ENCODE results near the gene TLCD4. TPM values are rescaled to one million over a fixed set of nuclear protein-coding genes. Genes with fewer than 3 reads are reported as not detected.
A peak's percentile ranks its signal among the peaks of the same experiment; 100 is the strongest.
"Not testable (repeated sequence)": the region's sequence is repeated elsewhere in the genome, so short reads cannot be mapped to it uniquely, and the experiment has no call there.

The TLCD4 gene, protein sequence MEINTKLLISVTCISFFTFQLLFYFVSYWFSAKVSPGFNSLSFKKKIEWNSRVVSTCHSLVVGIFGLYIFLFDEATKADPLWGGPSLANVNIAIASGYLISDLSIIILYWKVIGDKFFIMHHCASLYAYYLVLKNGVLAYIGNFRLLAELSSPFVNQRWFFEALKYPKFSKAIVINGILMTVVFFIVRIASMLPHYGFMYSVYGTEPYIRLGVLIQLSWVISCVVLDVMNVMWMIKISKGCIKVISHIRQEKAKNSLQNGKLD
- 0.09 and 0.34 TPM in 2 replicates for total RNA-seq

DNA sequence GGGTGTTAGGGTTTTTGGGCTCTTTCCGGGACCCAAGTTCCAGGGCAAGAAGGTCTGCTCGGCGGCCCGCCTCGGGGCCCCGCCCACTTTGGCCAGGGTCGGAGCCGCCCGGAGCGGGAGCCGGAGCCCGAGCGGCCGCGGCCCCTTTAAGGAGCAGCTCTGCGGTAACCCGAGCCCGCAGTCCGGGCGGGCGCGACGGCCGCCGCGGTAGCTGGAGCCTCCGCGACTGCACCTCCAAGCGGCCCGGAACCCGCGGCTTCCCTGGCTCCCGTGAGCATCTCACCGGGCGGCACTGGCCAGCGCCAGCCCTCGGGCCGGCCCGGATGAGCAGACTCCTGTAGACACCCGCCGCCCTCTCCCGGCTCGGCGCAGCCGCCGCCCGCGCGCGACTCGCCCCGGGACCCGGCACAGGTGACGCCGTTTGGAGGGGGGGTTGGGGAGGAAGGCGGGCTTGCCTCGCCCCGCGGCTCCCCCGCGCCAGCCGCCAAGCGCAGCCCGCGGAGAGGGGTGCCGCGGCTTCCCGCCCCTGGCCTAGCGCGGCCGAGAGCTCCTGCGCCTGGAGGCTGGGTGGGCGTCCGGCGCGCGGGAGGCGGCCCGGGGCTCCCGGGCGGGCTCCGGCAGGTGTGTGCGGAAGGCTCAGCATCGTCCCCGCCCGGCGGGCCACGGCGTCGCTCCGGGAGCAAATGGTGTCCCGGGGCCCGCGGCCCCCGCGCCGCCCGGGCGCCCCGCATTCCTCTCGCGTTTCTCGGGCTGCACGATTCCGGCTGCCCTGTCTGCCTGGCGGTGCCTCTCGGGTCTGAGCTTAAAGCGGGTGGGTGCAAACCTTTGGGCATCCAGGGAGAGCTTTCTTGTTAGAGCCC lies at the start of gene TLCD4:
TLCD4 (plus strand) TSS at position 149 of the 860 bp plus-strand sequence. CDS start 26,547 bp downstream, outside the sequence.
- DNase-seq, result peak; percentile 35

DNA sequence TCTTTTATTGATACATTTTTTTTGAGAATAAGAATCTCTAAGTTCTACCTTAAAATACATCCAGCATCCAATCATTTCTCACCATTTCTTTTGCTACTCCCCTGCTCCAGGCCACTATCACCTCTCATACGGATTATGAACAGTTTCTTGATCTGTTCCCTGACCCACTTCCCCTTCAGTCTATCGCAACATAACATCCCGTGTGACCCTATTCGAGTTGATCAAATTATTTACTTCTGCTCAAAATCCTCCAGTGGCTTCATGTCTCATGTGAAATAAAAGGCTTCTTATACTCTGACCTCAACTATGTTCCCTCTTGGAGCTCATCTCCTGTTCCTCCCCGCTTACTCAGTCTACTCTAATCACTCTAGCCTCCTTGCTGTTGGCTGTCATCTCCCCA lies 49.6 kb upstream of the TLCD4 start:
- DNase-seq, result no peak

DNA sequence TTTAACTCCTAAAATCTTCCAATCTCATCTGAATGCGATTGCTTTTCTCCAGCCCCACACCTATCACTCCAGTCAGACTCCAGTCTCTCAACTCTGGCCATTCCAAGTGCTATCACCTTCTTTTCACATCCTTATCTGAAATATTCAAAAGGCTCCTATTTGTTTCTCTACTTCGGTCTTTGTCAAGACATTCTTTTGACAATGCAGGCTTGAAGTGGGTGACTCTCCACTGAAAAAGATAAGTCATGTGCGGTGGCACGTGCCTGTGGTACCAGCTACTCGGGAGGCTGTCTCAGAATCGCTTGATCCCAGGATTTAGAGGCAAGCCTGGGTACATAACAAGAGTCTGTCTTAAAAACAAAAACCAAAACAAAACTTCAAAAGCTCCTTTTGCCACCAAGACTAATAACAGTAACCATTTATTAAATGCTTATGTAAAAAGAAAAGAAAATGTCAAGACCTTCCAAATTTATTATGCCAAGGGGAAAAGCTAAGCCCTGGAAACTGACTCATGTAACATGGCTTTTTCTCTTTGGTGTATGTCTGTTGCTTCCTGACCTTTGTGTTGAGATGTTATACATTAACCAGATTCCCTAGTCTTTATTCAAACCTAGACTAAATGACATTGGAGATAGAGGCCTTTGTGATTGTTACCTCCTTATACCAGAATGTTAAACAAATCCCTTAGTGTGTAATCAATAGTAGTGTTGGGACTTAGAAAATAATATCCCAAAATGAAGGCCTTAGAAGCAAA lies 48.0 kb upstream of the TLCD4 start:
- no peak for DNase-seq

DNA sequence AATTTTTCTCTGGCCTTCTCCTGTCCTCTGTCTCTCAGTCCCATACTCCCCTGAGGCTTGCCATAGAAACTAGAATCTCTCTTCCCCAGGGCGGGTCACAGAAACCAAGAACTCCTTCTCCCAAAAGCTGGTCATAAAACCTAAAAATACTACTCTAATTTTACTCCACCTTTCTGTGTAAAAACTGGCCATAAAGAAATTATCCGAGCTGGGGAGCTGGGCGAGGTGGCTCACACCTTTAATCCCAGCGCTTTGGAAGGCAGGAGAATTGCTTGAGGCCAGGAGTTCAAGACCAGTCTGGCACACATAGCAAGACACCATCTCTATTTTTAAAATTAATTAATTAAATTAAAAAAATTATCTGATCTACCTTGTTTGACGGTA lies 47.5 kb upstream of the TLCD4 start:
- DNase-seq, result no peak

DNA sequence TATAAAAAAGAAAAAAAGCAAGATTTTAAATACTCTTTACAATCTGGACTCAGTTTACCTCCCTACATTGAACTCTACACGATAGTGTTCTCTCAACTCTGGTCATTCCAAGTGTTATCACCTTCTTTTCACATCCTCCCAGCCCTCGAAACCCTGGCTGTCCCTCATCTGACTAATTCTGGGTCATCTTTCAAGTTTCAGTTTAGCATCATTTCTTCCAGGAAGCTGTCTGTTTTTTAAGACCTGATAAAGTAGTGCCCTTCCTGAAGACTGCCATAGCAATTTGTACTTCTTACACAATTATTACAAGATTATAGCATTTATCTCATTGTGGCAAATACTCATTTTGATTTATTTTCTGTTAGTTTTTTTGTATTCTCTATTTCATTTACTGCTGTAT lies 45.6 kb upstream of the TLCD4 start:
- DNase-seq, result no peak

DNA sequence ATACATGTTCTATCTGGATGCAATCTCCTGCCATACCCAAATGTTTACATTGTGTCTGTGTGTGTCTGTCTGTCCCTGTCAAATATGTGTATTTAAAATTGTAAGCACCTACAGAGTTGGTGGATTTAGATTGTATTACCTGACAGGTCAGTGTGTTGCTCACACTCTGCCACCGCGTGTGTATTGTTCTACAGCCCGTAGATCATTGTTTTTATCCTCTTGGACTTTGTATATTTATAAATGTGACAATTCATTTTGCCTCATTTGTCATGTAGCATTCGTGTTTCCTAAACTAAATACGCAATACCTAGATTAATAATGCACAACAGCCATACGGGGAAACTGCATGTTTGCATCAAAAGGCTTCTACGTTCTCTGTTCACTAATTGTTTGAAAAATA lies 45.0 kb upstream of the TLCD4 start:
- DNase-seq, result no peak

DNA sequence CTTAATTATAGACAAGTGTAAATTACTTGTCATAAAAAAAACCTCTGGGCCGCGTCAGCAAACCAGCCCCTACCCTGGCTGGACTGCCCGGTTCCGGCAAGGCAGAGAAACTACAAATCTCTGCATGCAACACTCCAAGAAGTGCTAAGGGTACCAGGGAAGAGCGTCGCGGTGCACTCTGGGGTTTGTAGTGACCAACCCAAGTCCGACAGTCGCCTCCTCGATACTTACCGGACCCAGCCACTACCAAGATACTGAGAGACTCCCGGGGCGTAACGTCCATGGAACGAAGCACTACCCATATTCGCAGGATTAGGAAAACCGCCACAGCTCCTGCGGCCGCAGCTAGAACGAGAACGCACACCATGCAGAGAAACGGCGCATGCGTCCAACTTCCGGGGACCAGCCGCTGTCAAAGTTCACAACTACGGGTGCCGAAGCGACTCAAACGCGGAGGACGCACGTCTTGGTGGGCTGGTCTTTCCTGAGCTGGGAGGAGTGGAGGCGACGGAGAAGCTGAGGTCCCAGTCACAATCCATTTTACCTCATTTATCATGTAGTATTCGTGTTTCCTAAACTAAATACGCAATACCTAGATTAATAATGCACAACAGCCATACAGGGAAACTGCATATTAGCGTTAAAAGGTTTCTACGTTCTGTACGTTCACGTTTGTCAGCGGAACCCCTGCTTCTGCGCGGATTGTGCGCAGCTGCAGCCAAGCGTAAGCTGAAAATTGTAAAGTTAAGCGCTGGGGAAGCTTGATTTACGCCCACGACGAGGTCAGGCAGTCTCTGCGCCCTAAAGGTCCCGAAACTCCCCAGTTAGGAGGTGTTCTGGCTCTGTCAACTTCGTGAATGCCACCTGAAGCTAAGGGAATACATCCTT lies 44.4 kb upstream of the TLCD4 start, which contains the start of gene ALG14:
ALG14 (minus strand) TSS at position 420 of the 888 bp plus-strand sequence; CDS start at position 367, 53 bp downstream.
- peak; percentile 98 for DNase-seq

DNA sequence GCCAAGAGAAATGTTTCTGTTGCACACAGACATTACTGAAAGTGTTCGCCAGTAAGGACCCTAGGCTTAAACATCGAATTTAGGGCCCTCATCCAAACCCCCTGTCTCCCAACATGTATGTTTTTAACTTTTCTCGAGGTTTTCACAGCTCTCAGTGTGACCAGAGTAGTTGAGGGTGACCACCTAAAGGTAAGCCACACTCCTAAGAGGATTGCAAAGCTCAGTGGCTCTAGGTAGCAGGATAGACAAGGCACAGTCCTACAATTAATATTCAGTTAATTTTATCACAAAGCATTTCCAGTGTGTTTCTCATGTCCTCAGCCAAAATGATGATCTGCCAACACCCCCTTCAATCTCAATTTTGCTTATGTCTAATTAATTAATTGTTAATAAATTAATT lies 43.7 kb upstream of the TLCD4 start:
- peak; percentile 14 for DNase-seq

DNA sequence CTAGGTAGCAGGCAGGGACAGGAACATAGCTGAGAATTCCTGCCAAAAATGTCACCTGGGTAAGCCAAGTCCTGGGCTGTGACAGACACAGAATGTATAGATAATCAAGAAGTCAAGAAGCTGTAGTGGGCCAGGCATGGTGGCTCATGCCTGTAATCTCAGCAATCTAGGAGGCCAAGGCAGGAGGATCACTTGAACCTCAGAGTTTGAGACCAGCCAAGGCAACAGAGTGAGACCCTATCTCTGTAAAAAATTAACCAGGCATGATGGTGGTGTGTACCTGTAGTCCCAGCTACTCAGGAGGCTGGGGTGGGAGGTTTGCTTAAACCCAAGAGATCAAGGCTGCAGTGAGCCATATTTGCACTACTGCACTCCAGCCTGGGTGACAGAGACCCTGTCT lies 41.1 kb upstream of the TLCD4 start:
- no peak for DNase-seq

DNA sequence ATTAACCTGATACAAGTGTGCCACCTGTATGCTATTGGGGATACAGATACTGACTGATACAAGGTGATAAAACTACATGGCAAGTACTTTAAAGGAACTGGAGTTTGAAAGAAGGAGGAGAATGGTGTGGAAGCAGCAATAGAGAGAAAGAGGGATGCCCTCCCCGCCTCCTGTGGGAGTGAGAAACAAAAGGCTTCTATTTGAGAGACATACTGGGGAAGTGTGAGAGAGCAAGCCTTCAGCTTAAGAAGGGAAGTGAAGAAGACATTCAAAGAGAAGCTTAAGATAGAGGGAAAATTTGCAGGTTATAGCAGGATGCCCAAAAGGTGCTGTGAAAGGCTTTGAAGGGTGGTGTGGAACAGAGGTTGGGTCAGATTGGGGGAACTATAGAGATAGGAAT lies 36.7 kb upstream of the TLCD4 start:
- no peak for DNase-seq

DNA sequence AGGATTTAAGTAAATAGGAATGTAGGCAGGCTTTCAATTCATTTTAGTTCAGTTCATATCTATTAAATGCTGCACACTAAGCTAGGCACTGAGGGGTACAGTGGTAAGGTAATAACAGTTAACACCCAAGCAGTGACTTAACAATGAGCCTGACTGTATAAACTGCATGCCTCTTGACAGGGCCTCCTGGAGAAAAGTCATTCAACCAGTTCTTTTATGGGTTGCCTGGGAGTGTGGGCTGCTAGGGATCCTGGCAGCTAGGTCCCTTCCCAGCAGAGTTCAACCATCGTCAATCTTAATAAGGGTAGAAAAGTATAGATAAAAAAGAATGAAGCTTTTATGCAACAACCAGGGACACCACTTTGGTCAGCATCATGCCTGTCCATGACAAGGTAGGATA lies 36.3 kb upstream of the TLCD4 start:
- DNase-seq, result no peak

DNA sequence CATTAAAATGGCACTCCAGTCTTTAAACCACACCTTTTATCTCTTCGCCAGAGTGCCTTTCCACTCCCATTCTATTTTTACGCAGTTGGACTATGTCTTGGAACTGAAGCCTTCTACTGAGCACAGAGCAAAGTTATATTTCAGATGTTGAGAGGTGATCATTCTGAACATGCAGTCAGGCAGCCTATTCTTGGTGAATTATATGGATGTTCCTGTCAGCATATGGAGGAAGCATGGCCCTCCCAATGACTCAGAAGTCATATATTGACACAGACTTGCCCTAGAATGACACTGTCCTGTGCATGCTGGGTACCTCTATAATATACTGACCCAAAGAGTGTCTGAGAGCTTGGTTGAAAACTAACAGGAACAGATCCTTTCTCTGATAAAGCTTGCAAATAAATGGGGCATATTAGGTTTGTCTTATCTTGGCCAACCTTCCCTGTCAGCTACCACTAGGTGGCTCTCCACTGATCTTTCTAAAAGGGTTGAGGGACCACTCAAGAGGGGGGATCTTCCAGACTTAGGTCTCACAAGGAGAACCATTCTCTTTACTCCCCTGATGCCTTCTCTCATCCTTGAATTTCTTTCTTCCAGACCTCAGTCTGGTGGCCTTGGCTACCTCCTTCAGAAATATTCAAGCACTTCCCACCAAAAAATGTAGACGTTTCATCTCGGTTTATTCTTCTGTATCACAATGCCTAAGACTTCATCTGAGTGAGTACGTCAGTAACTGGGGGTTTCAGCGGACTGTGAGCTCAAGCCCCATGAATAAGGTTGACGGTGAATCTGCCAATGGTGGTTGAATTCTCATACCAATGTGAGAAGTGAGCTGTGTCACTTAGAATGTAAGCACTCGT lies 32.6 kb upstream of the TLCD4 start:
- peak; percentile 63 for DNase-seq

DNA sequence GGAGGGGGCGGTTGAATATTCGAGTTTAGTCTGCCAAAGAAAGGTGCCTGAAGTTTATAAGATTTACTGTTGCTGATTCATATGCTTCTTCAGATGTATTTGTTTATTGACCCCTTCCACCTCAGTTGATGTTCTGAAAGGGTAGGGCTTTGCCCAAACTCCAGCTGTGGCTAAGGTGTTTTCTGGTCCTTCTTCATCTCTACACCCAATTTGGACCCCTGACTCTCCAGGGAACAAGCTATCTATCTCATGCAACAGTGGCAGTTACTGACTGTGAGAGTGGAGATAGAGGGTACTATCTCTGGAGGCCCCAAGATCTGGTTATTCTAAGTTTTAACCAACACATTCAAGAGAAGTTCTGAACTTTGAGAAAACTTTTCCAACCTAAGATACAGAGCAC lies 31.8 kb upstream of the TLCD4 start:
- DNase-seq, result no peak

DNA sequence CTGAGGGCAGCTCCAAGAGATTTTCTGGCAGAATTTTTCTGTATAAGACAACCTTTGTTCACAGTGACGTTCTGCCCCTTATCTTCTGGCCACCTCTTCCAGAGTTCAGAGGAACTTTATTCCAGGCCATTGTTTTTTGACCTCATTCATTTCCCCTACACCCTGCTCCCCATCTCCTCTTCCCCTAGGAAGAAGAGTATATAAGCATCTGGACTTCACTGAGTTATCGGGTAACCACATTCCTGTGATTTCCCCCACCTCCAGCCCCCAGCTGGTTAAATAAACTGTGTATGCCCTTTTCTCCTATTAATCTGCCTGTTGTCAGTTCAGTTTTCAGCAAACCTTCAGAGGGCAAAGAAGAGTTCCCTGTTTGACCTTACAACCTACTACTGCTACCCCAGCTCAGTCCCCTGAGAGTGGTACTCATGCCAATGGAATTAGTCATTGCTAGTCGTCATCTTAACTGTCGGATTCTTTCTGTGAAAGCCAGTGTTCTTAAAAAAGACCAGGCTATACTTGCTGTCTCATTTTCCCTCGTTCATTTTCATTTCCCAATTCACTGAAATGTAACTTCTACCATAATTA lies 30.1 kb upstream of the TLCD4 start:
- peak; percentile 91 for DNase-seq

DNA sequence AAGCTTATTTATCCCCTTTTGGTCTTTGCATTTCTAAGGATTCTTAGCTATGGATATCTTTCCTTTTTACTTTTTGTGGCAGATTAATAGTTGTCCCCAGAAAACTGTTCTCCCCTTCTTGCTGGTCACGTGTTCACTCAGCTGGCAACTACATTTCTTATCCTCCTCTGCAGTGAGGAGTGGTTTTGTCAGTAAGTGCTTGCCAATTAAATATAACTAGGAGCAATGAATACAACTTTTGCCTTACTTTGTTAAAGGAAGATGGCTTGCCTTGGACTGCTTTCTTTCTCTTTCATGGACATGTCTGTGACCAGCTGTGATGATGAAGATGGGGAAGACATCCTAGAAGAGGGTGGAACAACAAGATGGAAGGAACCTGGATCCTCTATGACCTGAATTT lies 28.9 kb upstream of the TLCD4 start:
- no peak for DNase-seq

DNA sequence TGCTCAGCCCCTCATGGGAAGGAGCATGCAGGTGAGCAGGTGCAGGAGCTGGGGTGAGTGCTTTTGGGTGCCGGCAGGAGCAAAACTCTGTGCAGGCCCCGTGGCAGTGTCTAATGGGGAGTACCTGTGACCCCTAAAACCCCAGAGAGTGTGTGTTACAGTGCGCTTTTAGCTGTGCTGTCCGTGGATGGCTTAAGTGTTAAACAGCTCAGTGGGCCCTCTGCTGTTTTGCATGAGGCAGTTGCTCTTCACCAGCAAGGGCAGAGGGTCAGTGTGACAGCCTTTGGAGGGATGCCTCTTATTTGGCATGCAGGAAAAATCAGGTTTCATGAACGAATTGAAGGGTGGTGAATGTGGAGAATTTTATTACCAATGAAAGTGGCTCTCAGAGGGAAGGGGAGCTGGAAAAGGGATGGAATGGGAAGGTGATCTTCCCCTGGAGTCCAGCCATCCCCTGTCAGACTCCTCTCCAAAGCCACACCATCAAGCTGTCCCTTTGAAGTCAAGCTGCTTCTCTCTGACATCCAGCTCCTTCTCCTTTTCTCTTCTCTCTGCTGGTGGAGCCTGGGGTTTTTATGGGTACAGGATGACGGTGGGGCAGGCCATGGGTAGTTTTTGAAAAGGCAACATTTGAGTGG lies 27.4 kb upstream of the TLCD4 start:
- no peak for DNase-seq

DNA sequence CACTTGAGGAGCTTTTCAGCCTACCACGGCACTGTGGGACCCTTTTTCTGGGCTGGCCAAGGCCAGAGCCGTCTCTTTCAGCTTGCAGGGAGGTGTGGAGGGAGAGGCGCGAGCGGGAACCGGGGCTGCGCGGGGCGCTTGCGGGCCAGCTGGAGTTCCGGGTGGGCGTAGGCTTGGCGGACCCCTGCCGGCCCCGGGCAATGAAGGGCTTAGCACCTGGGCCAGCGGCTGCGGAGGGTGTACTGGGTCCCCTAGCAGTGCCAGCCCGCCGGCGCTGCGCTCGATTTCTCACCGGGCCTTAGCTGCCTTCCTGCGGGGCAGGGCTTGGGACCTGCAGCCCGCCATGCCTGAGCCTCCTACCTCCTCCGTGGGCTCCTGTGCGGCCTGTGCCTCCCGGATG lies 25.9 kb upstream of the TLCD4 start:
- not testable (repeated sequence) for DNase-seq

DNA sequence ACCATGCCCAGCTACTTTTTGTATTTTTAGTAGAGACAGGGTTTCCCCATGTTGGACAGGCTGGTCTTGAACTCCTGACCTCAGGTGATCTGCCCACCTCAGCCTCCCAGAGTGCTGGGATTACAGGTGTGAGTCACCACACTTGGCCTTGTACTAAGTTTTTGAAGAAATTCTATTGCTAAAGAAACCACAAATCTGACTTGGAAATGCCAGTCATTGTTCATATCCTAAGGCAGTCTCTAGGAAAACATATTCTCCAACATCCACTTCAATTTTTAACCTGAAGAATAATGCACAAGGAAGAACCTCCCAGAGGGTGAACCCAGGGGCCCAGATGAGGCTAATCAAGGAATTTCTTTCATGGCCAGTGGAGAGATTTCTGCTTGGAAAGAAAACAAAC lies 24.3 kb upstream of the TLCD4 start:
- DNase-seq, result not testable (repeated sequence)

DNA sequence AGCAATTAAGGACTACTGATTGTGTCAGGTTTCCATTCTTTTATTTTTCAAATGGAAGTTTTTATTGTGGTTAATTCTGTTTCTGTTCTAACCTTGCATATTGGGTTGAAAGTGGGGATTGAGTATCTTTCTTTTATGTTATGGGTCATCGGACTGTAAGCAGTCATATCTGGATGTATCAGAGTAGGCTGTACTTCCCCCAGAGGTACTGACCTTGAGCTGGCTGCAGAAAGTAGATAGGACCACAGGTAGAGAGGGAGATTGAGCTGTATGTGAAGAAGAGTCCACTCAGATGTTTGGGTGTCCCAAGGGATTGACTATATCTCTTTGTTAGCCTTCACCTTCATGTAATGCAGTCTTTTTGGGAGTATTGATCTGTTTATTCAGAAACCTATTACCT lies 23.9 kb upstream of the TLCD4 start:
- no peak for DNase-seq

DNA sequence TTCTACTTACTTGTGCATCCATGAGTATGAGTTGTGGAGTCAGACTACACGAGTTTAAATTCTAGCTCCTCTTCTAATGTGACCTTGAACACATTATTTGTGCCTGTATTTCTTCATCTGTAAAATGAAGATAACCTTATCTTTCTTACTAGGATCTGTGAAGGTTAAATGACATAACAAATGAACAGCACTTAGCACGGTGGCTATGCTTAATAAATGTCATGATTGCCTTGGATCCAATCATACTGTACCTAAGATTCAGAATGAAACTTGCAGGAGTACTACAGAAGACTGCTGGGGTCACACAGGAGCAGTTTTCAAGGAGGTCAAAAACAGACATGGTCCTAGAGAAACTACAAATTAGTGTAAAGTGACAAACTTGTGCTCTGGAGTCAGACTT lies 22.2 kb upstream of the TLCD4 start:
- no peak for DNase-seq

All from dermis blood vessel endothelial cell (primary cell).